HuH-7 (cell line): Measurements from ENCODE around the gene SNX4.

Experiments used
- DNase-seq: peaks from one replicate; pipeline ENCODE4 v3.0.0; 2011; ENCODE audit warnings: low spot score

Gene SNX4

DNA sequence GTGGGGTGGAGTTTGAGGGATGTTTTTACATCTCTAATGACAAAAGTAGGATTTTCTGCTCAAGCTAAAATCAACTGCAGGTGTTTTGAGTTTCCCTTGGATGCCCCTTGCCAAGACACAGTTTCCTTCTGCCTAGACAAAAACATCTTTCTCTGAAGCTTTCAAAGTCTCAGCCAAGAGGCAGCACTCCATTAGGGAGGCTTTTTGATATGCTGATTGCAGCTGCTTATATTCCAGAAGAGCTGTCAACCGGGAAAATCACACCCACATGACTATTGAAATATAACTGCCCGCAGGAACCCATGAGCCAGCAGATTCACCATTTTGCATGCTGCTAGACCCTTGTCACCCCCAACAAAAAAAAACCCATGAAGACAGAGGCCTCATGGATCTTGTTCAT lies 117.4 kb downstream of the SNX4 start:
- DNase-seq, result no peak

DNA sequence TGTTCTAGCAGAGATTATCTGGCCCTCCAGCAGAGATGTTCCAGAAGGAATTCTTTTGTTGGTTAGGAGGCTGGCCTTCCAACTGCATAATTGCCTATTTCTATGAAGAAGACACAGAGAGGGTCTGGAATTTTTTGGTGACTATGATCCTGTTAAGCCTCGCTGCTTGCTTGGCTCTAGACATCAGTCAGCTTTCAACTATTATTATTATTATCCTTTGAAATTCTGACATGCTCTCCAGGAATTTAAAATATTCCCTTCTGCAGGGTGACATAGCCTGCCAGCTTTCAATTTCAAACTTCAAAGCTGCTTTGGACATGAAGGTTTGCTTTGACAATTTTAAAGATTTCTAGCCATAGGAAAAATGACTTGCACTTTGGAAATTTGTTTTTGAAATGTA lies 118.6 kb downstream of the SNX4 start:
- DNase-seq, result no peak

DNA sequence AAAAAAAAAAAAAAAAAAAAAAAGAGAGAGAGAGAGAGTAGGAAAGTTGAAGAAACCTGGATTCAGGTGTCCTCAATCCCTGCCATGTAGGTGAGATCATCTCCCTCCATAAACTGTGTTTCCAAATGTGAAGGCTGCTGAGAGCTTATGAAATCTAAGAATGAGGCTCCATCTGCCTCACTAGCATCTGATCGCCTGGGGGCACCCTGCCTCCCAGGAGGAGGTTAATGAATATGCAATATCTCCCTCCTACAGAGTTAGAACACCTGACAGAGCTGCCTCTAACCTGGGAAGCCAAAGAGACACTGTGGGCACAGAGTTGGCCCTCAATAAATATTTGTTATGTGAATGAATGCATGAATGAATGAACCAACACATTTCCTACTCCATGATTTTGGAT lies 121.0 kb downstream of the SNX4 start:
- no peak for DNase-seq
